Thoracic aorta (tissue), 2 donors: ENCODE measurements around the gene ZNF385A. TPM values are rescaled to one million over a fixed set of nuclear protein-coding genes. Genes with fewer than 3 reads are reported as not detected.

Source experiments
- ATAC-seq: fragments of 150-250 bp; one replicate; pipeline ENCODE4 v1.8.0; 2017; ENCODE audit warnings: low read depth; ENCODE audit not compliant: insufficient number of reproducible peaks, low FRiP score
- DNase-seq: peaks from one replicate; pipeline ENCODE4 v3.0.0-alpha.2; 2020; ENCODE audit warnings: low spot score
- H3K27ac ChIP-seq, 2 donors: fragments of 200-600 bp; sonication (generic); 1 replicate in 1 of 2; 2 replicates in 1 of 2; pipeline ENCODE4 v1.5.1; 2016; ENCODE audit warnings: mild to moderate bottlenecking in 2 of 2, moderate library complexity in 2 of 2
- H3K27me3 ChIP-seq: fragments of 200-600 bp; sonication (generic); replicated peaks from 2 replicates; pipeline ENCODE4 v1.6.0; 2016; ENCODE audit warnings: mild to moderate bottlenecking; ENCODE audit not compliant: insufficient read depth
- H3K36me3 ChIP-seq: fragments of 200-600 bp; sonication (generic); one replicate; pipeline ENCODE4 v1.5.1; 2016
- H3K4me1 ChIP-seq, 2 donors: fragments of 200-600 bp; sonication (generic); 1 replicate in 1 of 2; 2 replicates in 1 of 2; pipeline versions ENCODE4 v1.5.1 to v1.6.0; 2016; ENCODE audit warnings: low read depth in 2 of 2, mild to moderate bottlenecking in 1 of 2; ENCODE audit not compliant: control insufficient read depth in 1 of 2
- H3K4me3 ChIP-seq: fragments of 200-600 bp; sonication (generic); 2 replicates; pipeline ENCODE4 v1.5.1; 2016; ENCODE audit warnings: mild to moderate bottlenecking
- H3K9me3 ChIP-seq: fragments of 200-600 bp; sonication (generic); 2 replicates; pipeline ENCODE4 v1.5.1; 2016
- CTCF ChIP-seq: fragments of 200-600 bp; sonication (generic); IDR thresholded peaks from one replicate; pipeline ENCODE4 v1.5.1; 2019; ENCODE audit warnings: antibody characterized with exemption
- total RNA-seq, 2 donors: library from RNA; depleted of rRNA; stranded (reverse); fragments of >200 nt; gene quantifications; one replicate each; pipeline versions ENCODE4 v1.1.0 to v1.2.3, GENCODE V29; 2016

The ZNF385A gene
- total RNA-seq, 2 donors from 2014 or later = 7.4 to 19.0 TPM

- DNase-seq = no peak
- H3K27ac ChIP-seq = peak overlapping the region in 1 of 2 donors; percentile 24
Measured at GRCh38 chr12:54404061-54405004, 19.8 kb upstream of the ZNF385A start.

GRCh38 chr12:54401119-54401518 is 16.6 kb upstream of the ZNF385A start:
- Histone ChIP-seq H3K4me1 (no peaks in the 10 kb centered on the region), H3K4me3 (no peak overlapping the region), H3K27ac (no peak overlapping the region), H3K9me3 (no peaks in the 10 kb centered on the region), H3K27me3 (no peaks in the 10 kb centered on the region), H3K36me3 (peaks cover 98% of the 10 kb centered on the region)
- DNase-seq = no peak
- no peak for ATAC-seq
- no peak for TF ChIP-seq CTCF

More at GRCh38 chr12:54404061-54405004, 19.8 kb upstream of the ZNF385A start:
- peaks cover 100% of the 10 kb centered on the region for H3K36me3 ChIP-seq
- ATAC-seq = no peak
- H3K9me3 ChIP-seq = no peaks in the 10 kb centered on the region
- H3K27me3 ChIP-seq = no peaks in the 10 kb centered on the region
- peak; percentile 93 for TF ChIP-seq CTCF
- no peak overlapping the region for H3K4me3 ChIP-seq
- H3K4me1 ChIP-seq = no peaks in the 10 kb centered on the region

GRCh38 chr12:54398995-54399793 is 14.7 kb upstream of the ZNF385A start:
- DNase-seq (no peak), ATAC-seq (peak; percentile 77)
- Histone ChIP-seq H3K9me3 (no peaks in the 10 kb centered on the region), H3K27me3 (no peaks in the 10 kb centered on the region), H3K36me3 (peaks cover 96% of the 10 kb centered on the region), H3K27ac (no peak overlapping the region), H3K4me3 (no peak overlapping the region), H3K4me1 (no peaks in the 10 kb centered on the region)
- TF ChIP-seq CTCF = peak; percentile 96

- TF ChIP-seq CTCF = no peak
- Histone ChIP-seq H3K36me3 (peaks cover 90% of the 10 kb centered on the region), H3K27me3 (no peaks in the 10 kb centered on the region), H3K9me3 (no peaks in the 10 kb centered on the region), H3K4me3 (no peak overlapping the region), H3K4me1 (no peaks in the 10 kb centered on the region), H3K27ac (no peak overlapping the region)
- no peak for DNase-seq
- no peak for ATAC-seq
Measured at GRCh38 chr12:54398218-54398617, 13.7 kb upstream of the ZNF385A start.

DNA sequence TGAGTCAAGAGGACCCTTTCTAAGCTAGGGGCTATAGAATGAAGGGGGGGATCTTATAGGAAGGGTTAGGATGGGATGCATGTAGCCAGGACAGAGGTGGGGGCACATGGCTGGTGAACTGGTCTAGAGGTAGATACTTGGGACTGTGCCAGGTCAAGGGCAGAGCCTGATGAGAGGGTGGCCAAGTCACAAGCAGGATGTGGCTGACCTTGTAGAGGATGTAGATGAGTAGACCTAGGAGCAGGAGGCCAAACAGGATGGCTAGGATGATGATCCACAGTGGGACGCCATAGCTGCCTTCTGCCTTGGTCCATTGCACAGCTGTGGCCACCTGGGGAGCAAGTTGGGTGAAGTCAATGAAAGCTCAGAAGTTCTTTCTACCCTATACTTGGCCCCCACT is 12.6 kb upstream of the ZNF385A start:
- no peak for ATAC-seq
- peaks cover 79% of the 10 kb centered on the region for H3K36me3 ChIP-seq

More for the DNA sequence above, 12.6 kb upstream of the ZNF385A start:
- Histone ChIP-seq H3K9me3 (no peaks in the 10 kb centered on the region), H3K27me3 (no peaks in the 10 kb centered on the region), H3K4me1 (peaks cover 0 to 8% of the 10 kb centered on the region in 2 donors), H3K27ac (no peak overlapping the region), H3K4me3 (no peak overlapping the region)
- TF ChIP-seq CTCF = no peak
- DNase-seq = no peak
